Measurements from ENCODE around the gene FADS2. TPM values are rescaled to one million over a fixed set of nuclear protein-coding genes. Genes with fewer than 3 reads are reported as not detected.
A peak's percentile ranks its signal among the peaks of the same experiment; 100 is the strongest.

Gene FADS2
- total and polyA plus RNA-seq, 2 experiments from 2014 or later = 317 to 356 TPM

- H3K27ac ChIP-seq = no peak overlapping the region
- H3K79me2 ChIP-seq = no peaks in the 10 kb centered on the region
These were observed 60.5 kb downstream of the FADS2 start for GRCh38 chr11:61888590-61888989.

GRCh38 chr11:61889831-61890230 is 61.7 kb downstream of the FADS2 start:
- DNase-seq (ENCODE audit: low spot score) = no peak
- Histone ChIP-seq H3K79me2 (no peaks in the 10 kb centered on the region), H3K9me3 (ENCODE audit: low read depth) (no peaks in the 10 kb centered on the region), H3K4me1 (ENCODE audit: insufficient read depth) (peaks cover 9% of the 10 kb centered on the region), H3K9me2 (replicated peaks; ENCODE audit: insufficient read depth) (no peaks in the 10 kb centered on the region), H3K4me2 (peak overlapping the region; percentile 100), H3K27ac (no peak overlapping the region), H3K4me3 (no peak overlapping the region), H3K36me3 (replicated peaks; ENCODE audit: insufficient read depth, low read depth) (no peaks in the 10 kb centered on the region), H4K20me1 (ENCODE audit: insufficient read depth, poor library complexity, severe bottlenecking) (no peaks in the 10 kb centered on the region), H3K27me3 (no peaks in the 10 kb centered on the region), H2AFZ (no peak overlapping the region)
- 81% methylated on average over 10 of the region's 10 CpGs for WGBS (ENCODE audit: low lambda C conversion rate, missing lambda C conversion rate)
- no peak for TF ChIP-seq EZH2 (IDR thresholded peaks at IDR 0.05; ENCODE audit: borderline replicate concordance)
- TF ChIP-seq EZH2phosphoT487 (IDR thresholded peaks at IDR 0.05; ENCODE audit: low read depth, severe bottlenecking, unreplicated experiment) = no peak
- TF ChIP-seq CTCF (IDR thresholded peaks at IDR 0.05; ENCODE audit: poor library complexity) = no peak

More at GRCh38 chr11:61888590-61888989, 60.5 kb downstream of the FADS2 start:
- Histone ChIP-seq H3K27me3 (no peaks in the 10 kb centered on the region), H3K4me1 (ENCODE audit: insufficient read depth) (peaks cover 9% of the 10 kb centered on the region), H3K9me3 (ENCODE audit: low read depth) (no peaks in the 10 kb centered on the region), H3K9me2 (replicated peaks; ENCODE audit: insufficient read depth) (no peaks in the 10 kb centered on the region), H3K4me3 (no peak overlapping the region), H3K4me2 (no peak overlapping the region), H2AFZ (no peak overlapping the region), H4K20me1 (ENCODE audit: insufficient read depth, poor library complexity, severe bottlenecking) (no peaks in the 10 kb centered on the region), H3K36me3 (replicated peaks; ENCODE audit: insufficient read depth, low read depth) (no peaks in the 10 kb centered on the region)
- TF ChIP-seq EZH2phosphoT487 (IDR thresholded peaks at IDR 0.05; ENCODE audit: low read depth, severe bottlenecking, unreplicated experiment) = no peak
- no peak for TF ChIP-seq EZH2 (IDR thresholded peaks at IDR 0.05; ENCODE audit: borderline replicate concordance)
- TF ChIP-seq CTCF (IDR thresholded peaks at IDR 0.05; ENCODE audit: poor library complexity) = no peak
- no peak for DNase-seq (ENCODE audit: low spot score)
- 95% methylated on average over 12 of the region's 12 CpGs for WGBS (ENCODE audit: low lambda C conversion rate, missing lambda C conversion rate)

GRCh38 chr11:61890529-61891330 is 62.6 kb downstream of the FADS2 start:
- H3K4me3 ChIP-seq = peak overlapping the region; percentile 92
- DNase-seq (ENCODE audit: low spot score) = peak; percentile 81
- H2AFZ ChIP-seq = peak overlapping the region; percentile 90
- no peak for TF ChIP-seq EZH2phosphoT487 (IDR thresholded peaks at IDR 0.05; ENCODE audit: low read depth, severe bottlenecking, unreplicated experiment)
- H3K27ac ChIP-seq = peak overlapping the region; percentile 67
- H3K27me3 ChIP-seq = no peaks in the 10 kb centered on the region
- peaks cover 9% of the 10 kb centered on the region for H3K4me1 ChIP-seq (ENCODE audit: insufficient read depth)
- H3K79me2 ChIP-seq = no peaks in the 10 kb centered on the region
- H3K9me3 ChIP-seq (ENCODE audit: low read depth) = no peaks in the 10 kb centered on the region
- H4K20me1 ChIP-seq (ENCODE audit: insufficient read depth, poor library complexity, severe bottlenecking) = no peaks in the 10 kb centered on the region
- no peaks in the 10 kb centered on the region for H3K36me3 ChIP-seq (replicated peaks; ENCODE audit: insufficient read depth, low read depth)
- H3K9me2 ChIP-seq (replicated peaks; ENCODE audit: insufficient read depth) = no peaks in the 10 kb centered on the region
- 0% methylated on average over 29 of the region's 38 CpGs for WGBS (ENCODE audit: low lambda C conversion rate, missing lambda C conversion rate)
- peak overlapping the region; percentile 100 for H3K4me2 ChIP-seq

- no peaks in the 10 kb centered on the region for H3K36me3 ChIP-seq (replicated peaks; ENCODE audit: insufficient read depth, low read depth)
- peak within 1 kb of the TSS; percentile 100 for H3K4me2 ChIP-seq
- peak within 1 kb of the TSS; percentile 90 for H2AFZ ChIP-seq
- H3K27ac ChIP-seq = peak within 1 kb of the TSS; percentile 67
- no peaks in the 10 kb centered on the region for H4K20me1 ChIP-seq (ENCODE audit: insufficient read depth, poor library complexity, severe bottlenecking)
- H3K9me3 ChIP-seq (ENCODE audit: low read depth) = no peaks in the 10 kb centered on the region
- peaks cover 9% of the 10 kb centered on the region for H3K4me1 ChIP-seq (ENCODE audit: insufficient read depth)
- DNase-seq (ENCODE audit: low spot score) = peak; percentile 92
- H3K27me3 ChIP-seq = no peaks in the 10 kb centered on the region
- no peak for TF ChIP-seq EZH2phosphoT487 (IDR thresholded peaks at IDR 0.05; ENCODE audit: low read depth, severe bottlenecking, unreplicated experiment)
- no peak for TF ChIP-seq CTCF (IDR thresholded peaks at IDR 0.05; ENCODE audit: poor library complexity)
- TF ChIP-seq EZH2 (IDR thresholded peaks at IDR 0.05; ENCODE audit: borderline replicate concordance) = no peak
- WGBS (ENCODE audit: low lambda C conversion rate, missing lambda C conversion rate) = 2% methylated on average over 33 of the region's 96 CpGs
- no peaks in the 10 kb centered on the region for H3K79me2 ChIP-seq
- H3K9me2 ChIP-seq (replicated peaks; ENCODE audit: insufficient read depth) = no peaks in the 10 kb centered on the region
- H3K4me3 ChIP-seq = peak within 1 kb of the TSS; percentile 92
These were observed 63.4 kb downstream of the FADS2 start, which contains the start of gene FADS3 for GRCh38 chr11:61891331-61892084. Gene FADS3 (minus strand): TSS chr11:61891545. CDS start chr11:61891381, 164 bp downstream.
